Mesendoderm (in vitro differentiated cells): Measurements from ENCODE around the gene NRAP.

ENCODE experiments used
- DNase-seq: peaks from one replicate; pipeline ENCODE4 v3.0.0; 2013
- H2AK5ac ChIP-seq: 2 replicates; pipeline ENCODE4 v1.6.1; 2013; ENCODE audit warnings: low read length, inconsistent platforms
- H2BK120ac ChIP-seq: 2 replicates; pipeline ENCODE4 v1.6.1; 2013; ENCODE audit warnings: low read depth, mild to moderate bottlenecking, low read length, moderate library complexity, mixed read lengths
- H2BK15ac ChIP-seq: replicated peaks from 2 replicates; pipeline ENCODE4 v1.6.1; 2013; ENCODE audit warnings: low read depth, mild to moderate bottlenecking, moderate library complexity
- H2BK5ac ChIP-seq: 2 replicates; pipeline ENCODE4 v1.6.1; 2013; ENCODE audit warnings: low read length, inconsistent platforms
- H3K18ac ChIP-seq: 2 replicates; pipeline ENCODE4 v1.6.1; 2013; ENCODE audit warnings: mild to moderate bottlenecking, low read length, mixed read lengths
- H3K23ac ChIP-seq: one replicate; pipeline ENCODE4 v1.6.1; 2013; ENCODE audit warnings: low read length
- H3K27ac ChIP-seq: 2 replicates; pipeline ENCODE4 v1.5.1; 2013; ENCODE audit warnings: low read depth, mild to moderate bottlenecking, inconsistent platforms, low read length, moderate library complexity
- H3K27me3 ChIP-seq: 2 replicates; pipeline ENCODE4 v1.6.1; 2013; ENCODE audit warnings: low read length, control low read depth, mild to moderate bottlenecking, inconsistent platforms; ENCODE audit not compliant: insufficient read depth, poor library complexity
- H3K36me3 ChIP-seq: 2 replicates; pipeline ENCODE4 v1.6.1; 2013; ENCODE audit warnings: low read length, inconsistent platforms; ENCODE audit not compliant: control insufficient read depth, insufficient read depth
- H3K4ac ChIP-seq: one replicate; pipeline ENCODE4 v1.6.1; 2013; ENCODE audit warnings: low read depth, mild to moderate bottlenecking, low read length, moderate library complexity
- H3K4me1 ChIP-seq: 2 replicates; pipeline ENCODE4 v1.6.1; 2013; ENCODE audit warnings: low read depth, low read length, inconsistent platforms; ENCODE audit not compliant: control insufficient read depth
- H3K4me2 ChIP-seq: 2 replicates; pipeline ENCODE4 v1.6.1; 2013; ENCODE audit warnings: low read length
- H3K4me3 ChIP-seq: 2 replicates; pipeline ENCODE4 v1.5.1; 2013; ENCODE audit warnings: mild to moderate bottlenecking, low read length
- H3K56ac ChIP-seq: one replicate; pipeline ENCODE4 v1.6.1; 2013; ENCODE audit warnings: low read length
- H3K79me1 ChIP-seq: 2 replicates; pipeline ENCODE4 v1.6.1; 2013; ENCODE audit warnings: low read length, inconsistent platforms
- H3K79me2 ChIP-seq: 2 replicates; pipeline ENCODE4 v1.6.1; 2013; ENCODE audit warnings: mild to moderate bottlenecking, low read length; ENCODE audit not compliant: control insufficient read depth, insufficient read depth
- H3K9ac ChIP-seq: 2 replicates; pipeline ENCODE4 v1.6.1; 2013; ENCODE audit warnings: low read length, inconsistent platforms
- H4K5ac ChIP-seq: one replicate; pipeline ENCODE4 v1.6.1; 2013; ENCODE audit warnings: low read length
- H4K8ac ChIP-seq: one replicate; pipeline ENCODE4 v1.6.1; 2013; ENCODE audit warnings: low read depth, mild to moderate bottlenecking, control low read depth, low read length, moderate library complexity
- WGBS: extraction: QIAGEN DNeasy Blood & Tissue Kit; methylation state at CpG from one replicate; pipeline ENCODE4 v1.1.7; 2013; ENCODE audit warnings: low lambda C conversion rate, missing lambda C conversion rate; ENCODE audit not compliant: insufficient coverage; ENCODE audit errors: extremely low coverage; 5-methylcytosine and 5-hydroxymethylcytosine counted together

NRAP gene

GRCh38 chr10:113547426-113547825 is 116.4 kb downstream of the NRAP start:
- Histone ChIP-seq H4K5ac (no peak overlapping the region), H3K36me3 (no peaks in the 10 kb centered on the region), H3K4me3 (no peak overlapping the region), H3K56ac (no peak overlapping the region), H2BK15ac (no peak overlapping the region), H3K79me1 (no peaks in the 10 kb centered on the region), H3K4me1 (no peaks in the 10 kb centered on the region), H3K4me2 (no peak overlapping the region), H3K23ac (no peak overlapping the region), H2BK120ac (no peak overlapping the region), H3K18ac (no peak overlapping the region), H3K4ac (no peak overlapping the region), H3K27me3 (no peaks in the 10 kb centered on the region), H3K27ac (no peak overlapping the region), H3K9ac (no peak overlapping the region), H2BK5ac (no peak overlapping the region), H3K79me2 (no peaks in the 10 kb centered on the region), H4K8ac (no peak overlapping the region), H2AK5ac (no peak overlapping the region)
- no peak for DNase-seq
- no CpG with 5 or more reads among the region's 2 CpGs for WGBS

- no peak overlapping the region for H3K4ac ChIP-seq
- H3K9ac ChIP-seq, result no peak overlapping the region
- WGBS, result no CpG with 5 or more reads among the region's 1 CpG
- no peaks in the 10 kb centered on the region for H3K79me2 ChIP-seq
- no peak overlapping the region for H3K4me2 ChIP-seq
- no peak overlapping the region for H2BK5ac ChIP-seq
- no peak overlapping the region for H4K8ac ChIP-seq
- no peak overlapping the region for H3K27ac ChIP-seq
- H3K36me3 ChIP-seq, result no peaks in the 10 kb centered on the region
- no peak for DNase-seq
- no peak overlapping the region for H2BK120ac ChIP-seq
- no peak overlapping the region for H4K5ac ChIP-seq
- H3K23ac ChIP-seq, result no peak overlapping the region
- no peak overlapping the region for H2AK5ac ChIP-seq
- H3K18ac ChIP-seq, result no peak overlapping the region
- H3K27me3 ChIP-seq, result no peaks in the 10 kb centered on the region
- no peak overlapping the region for H3K4me3 ChIP-seq
- H3K4me1 ChIP-seq, result no peaks in the 10 kb centered on the region
- H3K79me1 ChIP-seq, result no peaks in the 10 kb centered on the region
- no peak overlapping the region for H3K56ac ChIP-seq
- H2BK15ac ChIP-seq, result no peak overlapping the region
Observed at GRCh38 chr10:113544392-113544791, 119.4 kb downstream of the NRAP start.

DNA sequence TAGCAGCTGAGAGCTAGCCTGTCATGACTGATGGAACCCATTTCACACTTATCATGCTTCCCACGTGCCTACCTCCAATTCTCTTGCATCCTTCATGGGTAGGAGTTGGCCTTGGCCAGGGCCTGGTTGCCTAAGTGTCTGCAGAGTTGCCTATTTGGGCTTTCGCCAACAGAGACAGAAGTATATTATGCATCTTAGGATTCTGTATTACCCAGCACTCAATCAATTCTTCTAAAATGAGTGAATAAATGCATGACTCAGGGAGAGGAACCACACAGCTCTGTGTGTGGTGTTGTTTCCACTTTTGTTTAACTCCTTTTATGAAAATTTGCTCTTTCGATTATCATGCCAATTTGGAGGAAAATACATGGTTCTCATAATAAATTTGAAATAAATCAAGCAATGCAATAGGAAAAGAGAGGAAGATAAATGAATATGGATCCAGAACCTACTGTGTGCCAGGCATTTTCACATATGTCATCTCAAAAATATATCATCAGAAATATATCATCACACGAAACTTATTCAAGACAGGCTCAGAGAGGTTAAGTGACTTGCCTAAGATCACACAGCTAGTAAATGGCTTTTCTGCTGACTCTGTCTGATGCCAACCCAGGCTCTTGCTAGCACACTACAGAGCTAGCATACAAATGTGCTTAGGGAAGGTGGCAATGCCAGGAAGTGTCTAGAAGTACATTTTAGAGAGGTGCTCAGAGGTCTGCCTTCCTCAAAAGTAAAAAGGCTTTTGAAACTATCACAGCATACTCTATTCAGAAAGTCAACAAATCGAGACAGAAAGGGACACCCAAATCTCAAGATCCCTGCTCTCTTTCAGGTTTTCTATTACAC is 120.5 kb downstream of the NRAP start:
- no peak overlapping the region for H2BK15ac ChIP-seq
- H3K4me3 ChIP-seq, result no peak overlapping the region
- no CpG with 5 or more reads among the region's 5 CpGs for WGBS
- H2BK120ac ChIP-seq, result no peak overlapping the region
- H4K5ac ChIP-seq, result no peak overlapping the region
- no peak overlapping the region for H3K56ac ChIP-seq
- no peak overlapping the region for H3K9ac ChIP-seq
- no peak overlapping the region for H2BK5ac ChIP-seq
- H3K36me3 ChIP-seq, result no peaks in the 10 kb centered on the region
- H3K27me3 ChIP-seq, result no peaks in the 10 kb centered on the region
- H3K23ac ChIP-seq, result no peak overlapping the region
- H3K4ac ChIP-seq, result no peak overlapping the region
- DNase-seq, result no peak
- H3K4me1 ChIP-seq, result no peaks in the 10 kb centered on the region
- no peaks in the 10 kb centered on the region for H3K79me2 ChIP-seq
- H3K4me2 ChIP-seq, result no peak overlapping the region
- H4K8ac ChIP-seq, result no peak overlapping the region
- no peak overlapping the region for H3K27ac ChIP-seq
- no peaks in the 10 kb centered on the region for H3K79me1 ChIP-seq
- no peak overlapping the region for H2AK5ac ChIP-seq
- no peak overlapping the region for H3K18ac ChIP-seq

DNA sequence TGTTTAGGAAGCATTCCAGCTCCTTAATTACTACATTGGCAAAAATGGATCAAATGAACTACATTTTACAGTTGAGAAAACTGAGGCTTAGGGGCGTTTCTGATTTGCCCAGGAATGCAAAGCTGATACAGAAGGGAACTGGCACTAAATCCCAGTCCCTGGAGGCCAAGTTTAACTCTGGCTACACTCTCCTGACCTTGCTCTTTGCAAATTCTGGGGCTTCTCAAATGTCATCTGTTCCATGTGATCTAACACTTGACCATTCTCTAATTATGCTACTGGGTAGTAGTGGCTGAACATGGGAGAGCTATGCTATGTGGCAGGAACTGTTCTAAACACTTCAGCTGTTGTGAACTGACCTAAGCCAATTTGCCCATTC is 122.3 kb downstream of the NRAP start:
- Histone ChIP-seq H2BK120ac (no peak overlapping the region), H3K4me1 (no peaks in the 10 kb centered on the region), H3K36me3 (no peaks in the 10 kb centered on the region), H3K23ac (no peak overlapping the region), H3K79me2 (no peaks in the 10 kb centered on the region), H3K4me3 (no peak overlapping the region), H3K56ac (no peak overlapping the region), H3K4ac (no peak overlapping the region), H3K79me1 (no peaks in the 10 kb centered on the region), H3K4me2 (no peak overlapping the region), H3K18ac (no peak overlapping the region), H3K27ac (no peak overlapping the region), H3K9ac (no peak overlapping the region), H3K27me3 (no peaks in the 10 kb centered on the region), H2BK15ac (no peak overlapping the region), H2AK5ac (no peak overlapping the region), H2BK5ac (no peak overlapping the region), H4K5ac (no peak overlapping the region), H4K8ac (no peak overlapping the region)
- no peak for DNase-seq
- WGBS, result no CpG with 5 or more reads among the region's 1 CpG

DNA sequence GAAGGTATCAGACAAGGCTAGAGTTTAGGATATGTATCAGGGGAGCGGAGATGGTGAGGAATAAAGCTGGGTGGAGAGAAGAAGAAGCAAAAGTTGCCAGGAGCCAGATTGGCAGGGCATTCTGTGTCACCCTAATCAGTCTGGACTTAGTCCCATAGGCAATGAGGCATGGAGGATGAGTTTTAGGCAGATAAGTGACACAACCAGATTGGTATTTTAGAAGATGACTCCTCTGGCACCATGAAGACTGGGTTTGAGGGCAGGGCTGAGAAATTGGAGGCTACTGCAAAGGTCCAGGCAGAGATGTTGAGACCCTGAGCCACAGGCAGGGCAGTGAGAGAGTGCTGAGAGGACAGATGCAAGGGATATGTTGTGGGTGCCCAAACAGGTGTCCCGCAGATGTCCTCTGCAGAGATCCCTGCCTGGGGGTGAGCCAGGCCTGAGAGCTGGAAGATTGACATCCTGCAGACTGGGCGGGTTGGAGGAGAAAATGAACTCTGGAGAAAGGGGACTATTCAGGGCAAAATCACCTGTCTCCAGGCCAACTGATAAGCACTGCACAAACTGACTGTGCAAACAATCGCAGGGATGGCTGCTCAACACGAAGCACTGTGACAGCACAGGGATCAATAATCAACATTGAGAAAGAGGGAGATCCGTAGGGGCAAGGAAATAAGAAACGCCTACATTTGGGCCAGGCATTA is 122.8 kb downstream of the NRAP start:
- no peak for DNase-seq
- H3K23ac ChIP-seq, result no peak overlapping the region
- no peak overlapping the region for H3K56ac ChIP-seq
- no CpG with 5 or more reads among the region's 7 CpGs for WGBS
- H2BK120ac ChIP-seq, result no peak overlapping the region
- no peaks in the 10 kb centered on the region for H3K27me3 ChIP-seq
- no peaks in the 10 kb centered on the region for H3K4me1 ChIP-seq
- no peak overlapping the region for H3K18ac ChIP-seq
- no peaks in the 10 kb centered on the region for H3K36me3 ChIP-seq
- no peak overlapping the region for H3K9ac ChIP-seq
- no peak overlapping the region for H2AK5ac ChIP-seq
- H3K27ac ChIP-seq, result no peak overlapping the region
- H3K79me2 ChIP-seq, result no peaks in the 10 kb centered on the region
- H2BK5ac ChIP-seq, result no peak overlapping the region
- no peaks in the 10 kb centered on the region for H3K79me1 ChIP-seq
- H3K4ac ChIP-seq, result no peak overlapping the region
- H4K5ac ChIP-seq, result no peak overlapping the region
- no peak overlapping the region for H2BK15ac ChIP-seq
- no peak overlapping the region for H4K8ac ChIP-seq
- H3K4me3 ChIP-seq, result no peak overlapping the region
- no peak overlapping the region for H3K4me2 ChIP-seq
